GM23338 (cell line): ENCODE results near the gene HSPA12A. TPM values are rescaled to one million over a fixed set of nuclear protein-coding genes. Genes with fewer than 3 reads are reported as not detected.
A peak's percentile ranks its signal among the peaks of the same experiment; 100 is the strongest.

Source experiments
- ATAC-seq: fragments of 200-7000 bp; cut with Tn5 transposase; 3 replicates; pipeline ENCODE4 v1.9.1; 2020
- DNase-seq: peaks from one replicate; pipeline ENCODE4 v3.0.0-alpha.2; 2015; ENCODE audit warnings: low spot score
- H2AFZ ChIP-seq: fragments of 200-600 bp; sonication (generic); 2 replicates; pipeline ENCODE4 v1.8.0; 2016; ENCODE audit warnings: antibody characterized with exemption, mild to moderate bottlenecking, moderate library complexity
- H3F3A ChIP-seq: fragments of 200-600 bp; sonication (generic); replicated peaks from 2 replicates; pipeline ENCODE4 v1.8.0; 2017; ENCODE audit warnings: antibody characterized with exemption, mixed run types, low read depth
- H3K27ac ChIP-seq: fragments of 200-600 bp; sonication (generic); 2 replicates; pipeline ENCODE4 v1.6.1; 2016; ENCODE audit warnings: low read depth
- H3K27me3 ChIP-seq: fragments of 200-600 bp; sonication (generic); 2 replicates; pipeline ENCODE4 v1.8.0; 2016; ENCODE audit warnings: mild to moderate bottlenecking, mixed run types, moderate library complexity; ENCODE audit not compliant: insufficient read depth
- H3K36me3 ChIP-seq: fragments of 200-600 bp; sonication (generic); 2 replicates; pipeline ENCODE4 v1.8.0; 2016; ENCODE audit warnings: mild to moderate bottlenecking; ENCODE audit not compliant: insufficient read depth
- H3K4me1 ChIP-seq: fragments of 200-600 bp; sonication (generic); 2 replicates; pipeline ENCODE4 v1.8.0; 2016; ENCODE audit warnings: mild to moderate bottlenecking, moderate library complexity; ENCODE audit not compliant: insufficient read depth
- H3K4me2 ChIP-seq: fragments of 200-600 bp; sonication (generic); 2 replicates; pipeline ENCODE4 v1.7.1; 2017; ENCODE audit warnings: mixed run types
- H3K4me3 ChIP-seq: fragments of 200-600 bp; sonication (generic); 2 replicates; pipeline ENCODE4 v1.6.1; 2016; ENCODE audit warnings: mixed run types
- H3K79me2 ChIP-seq: fragments of 200-600 bp; sonication (generic); replicated peaks from 2 replicates; pipeline ENCODE4 v1.8.0; 2017; ENCODE audit warnings: mild to moderate bottlenecking; ENCODE audit not compliant: insufficient read depth
- H3K9me2 ChIP-seq: fragments of 200-600 bp; sonication (generic); 2 replicates; pipeline ENCODE4 v1.8.0; 2017; ENCODE audit not compliant: insufficient read depth
- H4K20me1 ChIP-seq: fragments of 200-600 bp; sonication (generic); replicated peaks from 2 replicates; pipeline ENCODE4 v1.8.0; 2017; ENCODE audit warnings: mild to moderate bottlenecking; ENCODE audit not compliant: insufficient read depth
- H3K27ac Mint-ChIP-seq: 2 replicates; pipeline ENCODE4 v1.8.0; 2020; ENCODE audit warnings: inconsistent platforms, mild to moderate bottlenecking, moderate library complexity, mixed read lengths
- H3K27me3 Mint-ChIP-seq: 3 replicates; pipeline ENCODE4 v1.8.0; 2022; ENCODE audit warnings: low read depth, mild to moderate bottlenecking, moderate library complexity, mixed read lengths, inconsistent platforms; ENCODE audit not compliant: insufficient read depth, poor library complexity
- H3K36me3 Mint-ChIP-seq: 3 replicates; pipeline ENCODE4 v1.8.0; 2021; ENCODE audit warnings: low read depth, mild to moderate bottlenecking, inconsistent platforms, moderate library complexity, mixed read lengths
- H3K4me1 Mint-ChIP-seq: 3 replicates; pipeline ENCODE4 v1.8.0; 2020; ENCODE audit warnings: mild to moderate bottlenecking, inconsistent platforms, mixed read lengths
- H3K4me3 Mint-ChIP-seq: 3 replicates; pipeline ENCODE4 v1.8.0; 2021; ENCODE audit warnings: moderate library complexity, mild to moderate bottlenecking, inconsistent platforms, mixed read lengths
- H3K9me3 Mint-ChIP-seq: 3 replicates; pipeline ENCODE4 v1.8.0; 2020; ENCODE audit warnings: moderate library complexity, mild to moderate bottlenecking, inconsistent platforms, mixed read lengths
- CREB1 ChIP-seq: fragments of 250-450 bp; sonication (Bioruptor Pico); IDR thresholded peaks from 2 replicates; pipeline ENCODE4 v1.5.0; 2020; ENCODE audit warnings: low read depth, mild to moderate bottlenecking, moderate library complexity
- ETS1 ChIP-seq: IDR thresholded peaks from 2 replicates; pipeline ENCODE4 v1.6.1; 2016; ENCODE audit warnings: antibody characterized with exemption
- EZH2 ChIP-seq: fragments of 200-600 bp; sonication (generic); IDR thresholded peaks from one replicate; pipeline ENCODE4 v1.8.0; 2017; ENCODE audit warnings: antibody characterized with exemption, mild to moderate bottlenecking, low read depth; ENCODE audit not compliant: unreplicated experiment
- EZH2phosphoT487 ChIP-seq: fragments of 200-600 bp; sonication (generic); IDR thresholded peaks from one replicate; pipeline ENCODE4 v1.8.1; 2018; ENCODE audit warnings: antibody characterized with exemption; ENCODE audit not compliant: unreplicated experiment
- JUNB ChIP-seq: IDR thresholded peaks from one replicate; pipeline ENCODE4 v1.6.1; 2016; ENCODE audit warnings: antibody characterized with exemption; ENCODE audit not compliant: unreplicated experiment
- NANOG ChIP-seq: IDR thresholded peaks from 2 replicates; pipeline ENCODE4 v1.6.1; 2016; ENCODE audit warnings: antibody characterized with exemption, borderline replicate concordance
- POLR2AphosphoS5 ChIP-seq: IDR thresholded peaks from 2 replicates; pipeline ENCODE4 v1.6.1; 2016; ENCODE audit warnings: antibody characterized with exemption, low read depth
- STAT1 ChIP-seq: IDR thresholded peaks from one replicate; pipeline ENCODE4 v1.6.1; 2016; ENCODE audit warnings: antibody characterized with exemption; ENCODE audit not compliant: unreplicated experiment
- ZNF114 ChIP-seq: fragments of 250-450 bp; sonication (Bioruptor Pico); IDR thresholded peaks from 2 replicates; pipeline ENCODE4 v1.5.0; 2020; ENCODE audit warnings: mild to moderate bottlenecking, moderate library complexity
- ZNF331 ChIP-seq: fragments of 250-450 bp; sonication (Bioruptor Pico); IDR thresholded peaks from 2 replicates; pipeline ENCODE4 v1.5.0; 2020; ENCODE audit warnings: low read depth, mild to moderate bottlenecking, moderate library complexity
- polyA plus RNA-seq: library from polyadenylated mRNA; unstranded; fragments of >200 nt; fragmentation: Nextera tagmentation; extraction: Ambion mirVana; gene quantifications from 2 replicates; pipeline ENCODE4 v1.2.1, GENCODE V29; 2016
- total RNA-seq: library from RNA; depleted of rRNA; stranded (reverse); fragments of >200 nt; shearing (Covaris generic); gene quantifications from 2 replicates; pipeline ENCODE4 v1.2.3, GENCODE V29; 2014
- TF ChIP-seq, protein P1 (sequence below), 2 experiments: fragments of 200-600 bp in 1 of 2; sonication (generic) in 1 of 2; conservative IDR thresholded peaks; 2 replicates each; pipeline versions ENCODE4 v1.5.1 to v1.6.1; 2016 to 2017; ENCODE audit warnings: antibody characterized with exemption in 2 of 2, low read depth in 2 of 2, mild to moderate bottlenecking in 2 of 2, moderate library complexity in 1 of 2
- TF ChIP-seq, protein P2 (sequence below): fragments of 250-450 bp; sonication (Bioruptor Pico); IDR thresholded peaks from 2 replicates; pipeline ENCODE4 v1.5.0; 2020; ENCODE audit warnings: mild to moderate bottlenecking, moderate library complexity

HSPA12A gene
- total and polyA plus RNA-seq, 2 experiments from 2014 or later, result 4.4 to 6.3 TPM

- ATAC-seq (no peak), DNase-seq (peak; percentile 21)
- Mint-ChIP-seq H3K27ac (no peak overlapping the region), H3K36me3 (no peaks in the 10 kb centered on the region), H3K4me1 (no peaks in the 10 kb centered on the region), H3K4me3 (no peak overlapping the region), H3K27me3 (no peaks in the 10 kb centered on the region), H3K9me3 (no peaks in the 10 kb centered on the region)
- TF ChIP-seq CREB1 (CRISPR knock-in tag) (no peak), ETS1 (no peak), ZNF114 (no peak), ZNF331 (CRISPR knock-in tag) (no peak), POLR2AphosphoS5 (no peak), STAT1 (no peak), EZH2phosphoT487 (no peak)
- TF ChIP-seq, protein P1, sequence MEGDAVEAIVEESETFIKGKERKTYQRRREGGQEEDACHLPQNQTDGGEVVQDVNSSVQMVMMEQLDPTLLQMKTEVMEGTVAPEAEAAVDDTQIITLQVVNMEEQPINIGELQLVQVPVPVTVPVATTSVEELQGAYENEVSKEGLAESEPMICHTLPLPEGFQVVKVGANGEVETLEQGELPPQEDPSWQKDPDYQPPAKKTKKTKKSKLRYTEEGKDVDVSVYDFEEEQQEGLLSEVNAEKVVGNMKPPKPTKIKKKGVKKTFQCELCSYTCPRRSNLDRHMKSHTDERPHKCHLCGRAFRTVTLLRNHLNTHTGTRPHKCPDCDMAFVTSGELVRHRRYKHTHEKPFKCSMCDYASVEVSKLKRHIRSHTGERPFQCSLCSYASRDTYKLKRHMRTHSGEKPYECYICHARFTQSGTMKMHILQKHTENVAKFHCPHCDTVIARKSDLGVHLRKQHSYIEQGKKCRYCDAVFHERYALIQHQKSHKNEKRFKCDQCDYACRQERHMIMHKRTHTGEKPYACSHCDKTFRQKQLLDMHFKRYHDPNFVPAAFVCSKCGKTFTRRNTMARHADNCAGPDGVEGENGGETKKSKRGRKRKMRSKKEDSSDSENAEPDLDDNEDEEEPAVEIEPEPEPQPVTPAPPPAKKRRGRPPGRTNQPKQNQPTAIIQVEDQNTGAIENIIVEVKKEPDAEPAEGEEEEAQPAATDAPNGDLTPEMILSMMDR (conservative IDR thresholded peaks at IDR 0.05; ENCODE audit: low read depth in 2 of 2), result no peak
- no peaks in the 10 kb centered on the region for H3K27me3 ChIP-seq
- H3F3A ChIP-seq, result 0 out of 2 replicates have a peak, but pooled peaks cover 2% of the 10 kb centered on the region
- no peaks in the 10 kb centered on the region for H3K9me2 ChIP-seq
- no peak overlapping the region for H3K27ac ChIP-seq
- no peaks in the 10 kb centered on the region for H4K20me1 ChIP-seq
- H2AFZ ChIP-seq, result no peak overlapping the region; the same call in 1 of the 2 replicates
- H3K79me2 ChIP-seq, result no peaks in the 10 kb centered on the region
- no peaks in the 10 kb centered on the region for H3K4me1 ChIP-seq
- no peaks in the 10 kb centered on the region for H3K36me3 ChIP-seq
- H3K4me3 ChIP-seq, result no peak overlapping the region
- H3K4me2 ChIP-seq, result no peak overlapping the region
Measured at GRCh38 chr10:116636976-116637375, 105.4 kb downstream of the HSPA12A start.

DNA sequence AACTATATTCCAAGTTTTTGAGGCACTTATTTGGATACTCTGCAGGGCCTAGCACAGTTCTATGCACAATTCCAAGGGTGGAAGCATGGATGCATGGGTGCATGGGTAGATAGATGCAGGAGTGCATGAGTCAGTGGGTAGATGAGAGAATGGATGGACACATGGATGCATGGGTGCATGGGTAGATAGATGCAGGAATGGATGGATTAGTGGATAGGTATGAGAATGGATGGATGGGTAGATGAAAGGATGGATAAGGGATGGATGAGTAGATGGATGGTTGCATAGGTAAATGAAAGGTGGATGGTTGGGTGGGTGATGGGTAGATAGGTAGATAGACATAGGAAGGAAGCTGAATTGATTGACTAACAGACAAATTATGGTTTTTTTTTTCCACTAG, 106.0 kb downstream of the HSPA12A start:
- ATAC-seq, result no peak
- Histone ChIP-seq H3K4me1 (no peaks in the 10 kb centered on the region), H3K9me2 (no peaks in the 10 kb centered on the region), H3K4me2 (no peak overlapping the region), H3K36me3 (no peaks in the 10 kb centered on the region), H2AFZ (no peak overlapping the region; the same call in 1 of the 2 replicates), H4K20me1 (no peaks in the 10 kb centered on the region), H3K27me3 (no peaks in the 10 kb centered on the region), H3K4me3 (no peak overlapping the region), H3K27ac (no peak overlapping the region), H3F3A (0 out of 2 replicates have a peak, but pooled peaks cover 2% of the 10 kb centered on the region), H3K79me2 (no peaks in the 10 kb centered on the region)
- no peaks in the 10 kb centered on the region for H3K36me3 Mint-ChIP-seq
- H3K9me3 Mint-ChIP-seq, result no peaks in the 10 kb centered on the region
- no peak for DNase-seq
- H3K27ac Mint-ChIP-seq, result no peak overlapping the region
- H3K27me3 Mint-ChIP-seq, result no peaks in the 10 kb centered on the region
- no peaks in the 10 kb centered on the region for H3K4me1 Mint-ChIP-seq
- no peak overlapping the region for H3K4me3 Mint-ChIP-seq
- TF ChIP-seq NANOG, result no peak
- TF ChIP-seq JUNB, result no peak
- TF ChIP-seq STAT1, result no peak
- TF ChIP-seq ZNF331 (CRISPR knock-in tag), result no peak
- no peak for TF ChIP-seq CREB1 (CRISPR knock-in tag)
- TF ChIP-seq, protein P2, sequence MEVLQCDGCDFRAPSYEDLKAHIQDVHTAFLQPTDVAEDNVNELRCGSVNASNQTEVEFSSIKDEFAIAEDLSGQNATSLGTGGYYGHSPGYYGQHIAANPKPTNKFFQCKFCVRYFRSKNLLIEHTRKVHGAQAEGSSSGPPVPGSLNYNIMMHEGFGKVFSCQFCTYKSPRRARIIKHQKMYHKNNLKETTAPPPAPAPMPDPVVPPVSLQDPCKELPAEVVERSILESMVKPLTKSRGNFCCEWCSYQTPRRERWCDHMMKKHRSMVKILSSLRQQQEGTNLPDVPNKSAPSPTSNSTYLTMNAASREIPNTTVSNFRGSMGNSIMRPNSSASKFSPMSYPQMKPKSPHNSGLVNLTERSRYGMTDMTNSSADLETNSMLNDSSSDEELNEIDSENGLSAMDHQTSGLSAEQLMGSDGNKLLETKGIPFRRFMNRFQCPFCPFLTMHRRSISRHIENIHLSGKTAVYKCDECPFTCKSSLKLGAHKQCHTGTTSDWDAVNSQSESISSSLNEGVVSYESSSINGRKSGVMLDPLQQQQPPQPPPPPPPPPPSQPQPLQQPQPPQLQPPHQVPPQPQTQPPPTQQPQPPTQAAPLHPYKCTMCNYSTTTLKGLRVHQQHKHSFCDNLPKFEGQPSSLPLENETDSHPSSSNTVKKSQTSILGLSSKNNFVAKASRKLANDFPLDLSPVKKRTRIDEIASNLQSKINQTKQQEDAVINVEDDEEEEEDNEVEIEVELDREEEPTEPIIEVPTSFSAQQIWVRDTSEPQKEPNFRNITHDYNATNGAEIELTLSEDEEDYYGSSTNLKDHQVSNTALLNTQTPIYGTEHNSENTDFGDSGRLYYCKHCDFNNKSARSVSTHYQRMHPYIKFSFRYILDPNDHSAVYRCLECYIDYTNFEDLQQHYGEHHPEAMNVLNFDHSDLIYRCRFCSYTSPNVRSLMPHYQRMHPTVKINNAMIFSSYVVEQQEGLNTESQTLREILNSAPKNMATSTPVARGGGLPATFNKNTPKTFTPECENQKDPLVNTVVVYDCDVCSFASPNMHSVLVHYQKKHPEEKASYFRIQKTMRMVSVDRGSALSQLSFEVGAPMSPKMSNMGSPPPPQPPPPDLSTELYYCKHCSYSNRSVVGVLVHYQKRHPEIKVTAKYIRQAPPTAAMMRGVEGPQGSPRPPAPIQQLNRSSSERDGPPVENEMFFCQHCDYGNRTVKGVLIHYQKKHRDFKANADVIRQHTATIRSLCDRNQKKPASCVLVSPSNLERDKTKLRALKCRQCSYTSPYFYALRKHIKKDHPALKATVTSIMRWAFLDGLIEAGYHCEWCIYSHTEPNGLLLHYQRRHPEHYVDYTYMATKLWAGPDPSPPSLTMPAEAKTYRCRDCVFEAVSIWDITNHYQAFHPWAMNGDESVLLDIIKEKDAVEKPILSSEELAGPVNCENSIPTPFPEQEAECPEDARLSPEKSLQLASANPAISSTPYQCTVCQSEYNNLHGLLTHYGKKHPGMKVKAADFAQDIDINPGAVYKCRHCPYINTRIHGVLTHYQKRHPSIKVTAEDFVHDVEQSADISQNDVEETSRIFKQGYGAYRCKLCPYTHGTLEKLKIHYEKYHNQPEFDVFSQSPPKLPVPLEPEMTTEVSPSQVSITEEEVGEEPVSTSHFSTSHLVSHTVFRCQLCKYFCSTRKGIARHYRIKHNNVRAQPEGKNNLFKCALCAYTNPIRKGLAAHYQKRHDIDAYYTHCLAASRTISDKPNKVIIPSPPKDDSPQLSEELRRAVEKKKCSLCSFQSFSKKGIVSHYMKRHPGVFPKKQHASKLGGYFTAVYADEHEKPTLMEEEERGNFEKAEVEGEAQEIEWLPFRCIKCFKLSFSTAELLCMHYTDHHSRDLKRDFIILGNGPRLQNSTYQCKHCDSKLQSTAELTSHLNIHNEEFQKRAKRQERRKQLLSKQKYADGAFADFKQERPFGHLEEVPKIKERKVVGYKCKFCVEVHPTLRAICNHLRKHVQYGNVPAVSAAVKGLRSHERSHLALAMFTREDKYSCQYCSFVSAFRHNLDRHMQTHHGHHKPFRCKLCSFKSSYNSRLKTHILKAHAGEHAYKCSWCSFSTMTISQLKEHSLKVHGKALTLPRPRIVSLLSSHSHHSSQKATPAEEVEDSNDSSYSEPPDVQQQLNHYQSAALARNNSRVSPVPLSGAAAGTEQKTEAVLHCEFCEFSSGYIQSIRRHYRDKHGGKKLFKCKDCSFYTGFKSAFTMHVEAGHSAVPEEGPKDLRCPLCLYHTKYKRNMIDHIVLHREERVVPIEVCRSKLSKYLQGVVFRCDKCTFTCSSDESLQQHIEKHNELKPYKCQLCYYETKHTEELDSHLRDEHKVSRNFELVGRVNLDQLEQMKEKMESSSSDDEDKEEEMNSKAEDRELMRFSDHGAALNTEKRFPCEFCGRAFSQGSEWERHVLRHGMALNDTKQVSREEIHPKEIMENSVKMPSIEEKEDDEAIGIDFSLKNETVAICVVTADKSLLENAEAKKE (CRISPR knock-in tag), result no peak
- no peak for TF ChIP-seq EZH2
